HFFc6 (cell line): Measurements from ENCODE around the gene BMP5. TPM values are rescaled to one million over a fixed set of nuclear protein-coding genes. Genes with fewer than 3 reads are reported as not detected.

Source experiments
- DNase-seq: peaks from one replicate; pipeline ENCODE4 v3.0.0-alpha.2; 2018
- H3K27ac Mint-ChIP-seq: 2 replicates; pipeline ENCODE4 v1.8.0; 2020; ENCODE audit warnings: mild to moderate bottlenecking, mixed read lengths
- H3K27me3 Mint-ChIP-seq: 2 replicates; pipeline ENCODE4 v1.8.0; 2021; ENCODE audit warnings: mild to moderate bottlenecking, moderate library complexity, mixed read lengths; ENCODE audit not compliant: insufficient read depth
- H3K36me3 Mint-ChIP-seq: 2 replicates; pipeline ENCODE4 v1.8.0; 2021; ENCODE audit warnings: low read depth, mixed read lengths
- H3K4me1 Mint-ChIP-seq: 2 replicates; pipeline ENCODE4 v1.8.0; 2020; ENCODE audit warnings: low read depth, mixed read lengths
- H3K4me3 Mint-ChIP-seq: 2 replicates; pipeline ENCODE4 v1.8.0; 2020; ENCODE audit warnings: mild to moderate bottlenecking, moderate library complexity, mixed read lengths
- H3K9me3 Mint-ChIP-seq: 2 replicates; pipeline ENCODE4 v1.8.0; 2020; ENCODE audit warnings: mild to moderate bottlenecking, mixed read lengths
- total RNA-seq, 6 experiments: library from RNA; stranded (reverse); fragmentation: NEBNext Ultra II Directional; extraction: Animal tissue kit (Norgen Biotek cat#: 25700); gene quantifications; 2 replicates in 1 of 6; 3 replicates in 5 of 6; pipeline ENCODE4 v1.2.3, GENCODE V29; 2021
- TF ChIP-seq, protein P1 (sequence below): fragments of 200-600 bp; sonication (generic); IDR thresholded peaks from 2 replicates; pipeline ENCODE4 v1.5.0; 2021; ENCODE audit warnings: antibody characterized with exemption, mild to moderate bottlenecking

Gene BMP5
- total RNA-seq, 6 experiments from 2014 or later = not detected

DNA sequence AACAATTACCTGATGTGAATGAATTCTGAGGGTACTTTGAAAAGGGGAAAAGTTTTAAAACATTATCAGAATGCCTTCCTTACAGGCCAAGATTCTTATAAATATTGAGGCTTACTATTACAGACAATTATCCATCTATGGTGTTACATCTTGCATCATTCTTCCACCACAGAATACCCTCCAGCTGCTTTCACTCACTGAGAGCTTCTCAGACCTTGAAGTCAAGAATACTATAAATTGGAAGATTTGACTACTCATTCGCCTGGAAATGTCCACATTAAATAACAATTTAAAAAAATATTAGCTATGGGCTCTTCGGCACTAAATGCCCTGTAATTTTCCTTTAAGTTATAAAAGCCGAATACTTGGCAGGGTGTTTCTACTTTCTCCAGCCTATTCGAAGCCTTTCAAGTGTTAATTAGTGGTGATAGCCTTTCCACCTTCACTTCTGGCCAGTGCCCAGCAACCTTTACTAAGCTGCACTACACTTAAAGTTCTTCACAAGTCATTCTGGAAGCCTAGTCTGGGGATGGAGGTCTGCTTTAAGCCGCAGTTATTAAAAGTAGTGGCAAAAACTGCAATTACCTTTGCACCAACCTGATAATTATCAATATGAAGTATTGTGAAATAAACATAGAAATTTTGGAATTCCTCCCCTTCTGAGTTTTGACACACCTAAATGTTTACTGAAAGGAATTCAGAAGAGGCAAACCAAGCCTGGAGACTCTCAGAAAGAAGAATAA is 100.9 kb downstream of the BMP5 start:
- DNase-seq = no peak
- Mint-ChIP-seq H3K4me3 (no peak overlapping the region), H3K27ac (no peak overlapping the region)

DNA sequence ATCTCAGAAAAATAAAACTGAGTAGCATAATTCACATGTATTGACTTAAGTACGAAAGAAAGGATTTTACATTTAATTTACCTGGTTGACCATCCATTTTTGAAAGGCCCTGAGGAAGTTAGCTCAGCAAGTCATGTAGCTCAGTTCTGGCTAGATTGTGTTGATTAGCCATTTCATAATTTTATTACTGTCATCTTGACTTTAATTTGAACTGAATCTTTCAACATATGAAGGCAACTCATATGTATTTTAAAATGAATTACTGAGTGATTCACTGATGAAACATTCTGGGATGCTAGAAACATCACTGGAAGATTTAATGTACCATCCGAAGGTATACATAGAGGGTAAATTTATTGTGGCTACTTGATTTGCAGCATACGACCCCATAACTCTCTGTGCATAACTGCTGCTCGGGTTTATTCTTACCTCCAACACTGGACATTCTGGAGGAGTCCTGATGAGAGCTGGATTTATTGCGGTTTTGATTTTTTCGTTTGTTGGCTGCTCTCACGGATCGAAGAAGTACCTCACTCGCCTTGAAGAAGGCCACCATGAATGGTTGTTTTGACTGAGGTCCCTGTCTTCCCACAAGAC is 101.7 kb downstream of the BMP5 start:
- DNase-seq = no peak
- no peaks in the 10 kb centered on the region for H3K27me3 Mint-ChIP-seq
- no peak overlapping the region for H3K4me3 Mint-ChIP-seq
- H3K4me1 Mint-ChIP-seq = no peaks in the 10 kb centered on the region
- no peaks in the 10 kb centered on the region for H3K36me3 Mint-ChIP-seq
- H3K9me3 Mint-ChIP-seq = no peaks in the 10 kb centered on the region
- no peak overlapping the region for H3K27ac Mint-ChIP-seq
- TF ChIP-seq, protein P1, sequence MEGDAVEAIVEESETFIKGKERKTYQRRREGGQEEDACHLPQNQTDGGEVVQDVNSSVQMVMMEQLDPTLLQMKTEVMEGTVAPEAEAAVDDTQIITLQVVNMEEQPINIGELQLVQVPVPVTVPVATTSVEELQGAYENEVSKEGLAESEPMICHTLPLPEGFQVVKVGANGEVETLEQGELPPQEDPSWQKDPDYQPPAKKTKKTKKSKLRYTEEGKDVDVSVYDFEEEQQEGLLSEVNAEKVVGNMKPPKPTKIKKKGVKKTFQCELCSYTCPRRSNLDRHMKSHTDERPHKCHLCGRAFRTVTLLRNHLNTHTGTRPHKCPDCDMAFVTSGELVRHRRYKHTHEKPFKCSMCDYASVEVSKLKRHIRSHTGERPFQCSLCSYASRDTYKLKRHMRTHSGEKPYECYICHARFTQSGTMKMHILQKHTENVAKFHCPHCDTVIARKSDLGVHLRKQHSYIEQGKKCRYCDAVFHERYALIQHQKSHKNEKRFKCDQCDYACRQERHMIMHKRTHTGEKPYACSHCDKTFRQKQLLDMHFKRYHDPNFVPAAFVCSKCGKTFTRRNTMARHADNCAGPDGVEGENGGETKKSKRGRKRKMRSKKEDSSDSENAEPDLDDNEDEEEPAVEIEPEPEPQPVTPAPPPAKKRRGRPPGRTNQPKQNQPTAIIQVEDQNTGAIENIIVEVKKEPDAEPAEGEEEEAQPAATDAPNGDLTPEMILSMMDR = no peak

More for the DNA sequence above, 100.9 kb downstream of the BMP5 start:
- no peaks in the 10 kb centered on the region for H3K4me1 Mint-ChIP-seq
- TF ChIP-seq, protein P1 = no peak
- H3K36me3 Mint-ChIP-seq = no peaks in the 10 kb centered on the region
- H3K27me3 Mint-ChIP-seq = no peaks in the 10 kb centered on the region
- H3K9me3 Mint-ChIP-seq = no peaks in the 10 kb centered on the region

DNA sequence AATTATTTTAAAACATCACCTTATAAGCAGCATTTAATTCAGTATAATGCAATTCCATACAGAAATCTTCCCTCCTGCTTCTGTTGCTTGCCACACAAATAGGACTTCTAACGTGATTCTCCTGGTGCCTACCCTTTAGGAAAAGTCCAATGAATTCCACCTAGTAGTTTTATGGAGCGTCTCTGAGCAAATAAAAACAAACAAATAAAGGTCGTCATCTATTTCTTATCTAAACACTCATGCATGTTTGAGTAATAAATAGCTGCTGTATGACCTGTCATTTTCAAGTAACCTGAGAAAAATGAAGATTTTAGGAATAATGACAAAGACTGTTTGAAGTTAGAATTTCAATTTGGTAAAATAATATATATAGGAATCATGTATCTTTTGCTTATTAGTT is 102.7 kb downstream of the BMP5 start:
- H3K36me3 Mint-ChIP-seq = no peaks in the 10 kb centered on the region
- no peak overlapping the region for H3K4me3 Mint-ChIP-seq
- no peaks in the 10 kb centered on the region for H3K27me3 Mint-ChIP-seq
- no peak for DNase-seq
- H3K9me3 Mint-ChIP-seq = no peaks in the 10 kb centered on the region
- H3K27ac Mint-ChIP-seq = no peak overlapping the region
- TF ChIP-seq, protein P1 = no peak
- H3K4me1 Mint-ChIP-seq = no peaks in the 10 kb centered on the region

DNA sequence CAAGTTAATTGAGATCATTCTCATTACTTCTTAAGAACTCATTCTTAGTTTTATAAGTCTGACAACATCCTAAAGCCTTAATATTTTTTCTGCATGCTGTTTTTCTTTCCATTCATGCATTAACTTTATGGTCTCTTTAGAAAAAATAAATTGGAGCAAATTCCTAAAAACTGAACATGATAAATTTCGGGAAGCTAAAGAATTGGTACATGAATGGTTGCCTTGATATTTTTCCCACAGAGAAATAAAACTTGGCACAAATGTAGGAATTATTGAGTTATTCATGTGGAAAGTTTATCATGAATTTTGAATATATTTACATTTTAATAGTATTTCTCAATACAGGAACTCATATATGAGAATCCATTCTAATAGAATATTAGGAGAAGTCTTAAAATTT is 115.9 kb downstream of the BMP5 start:
- Mint-ChIP-seq H3K36me3 (no peaks in the 10 kb centered on the region), H3K4me1 (peaks cover 9% of the 10 kb centered on the region), H3K27ac (no peak overlapping the region), H3K4me3 (no peak overlapping the region), H3K9me3 (no peaks in the 10 kb centered on the region; the same call in 1 of the 2 replicates), H3K27me3 (no peaks in the 10 kb centered on the region)
- no peak for DNase-seq
- TF ChIP-seq, protein P1 = no peak

DNA sequence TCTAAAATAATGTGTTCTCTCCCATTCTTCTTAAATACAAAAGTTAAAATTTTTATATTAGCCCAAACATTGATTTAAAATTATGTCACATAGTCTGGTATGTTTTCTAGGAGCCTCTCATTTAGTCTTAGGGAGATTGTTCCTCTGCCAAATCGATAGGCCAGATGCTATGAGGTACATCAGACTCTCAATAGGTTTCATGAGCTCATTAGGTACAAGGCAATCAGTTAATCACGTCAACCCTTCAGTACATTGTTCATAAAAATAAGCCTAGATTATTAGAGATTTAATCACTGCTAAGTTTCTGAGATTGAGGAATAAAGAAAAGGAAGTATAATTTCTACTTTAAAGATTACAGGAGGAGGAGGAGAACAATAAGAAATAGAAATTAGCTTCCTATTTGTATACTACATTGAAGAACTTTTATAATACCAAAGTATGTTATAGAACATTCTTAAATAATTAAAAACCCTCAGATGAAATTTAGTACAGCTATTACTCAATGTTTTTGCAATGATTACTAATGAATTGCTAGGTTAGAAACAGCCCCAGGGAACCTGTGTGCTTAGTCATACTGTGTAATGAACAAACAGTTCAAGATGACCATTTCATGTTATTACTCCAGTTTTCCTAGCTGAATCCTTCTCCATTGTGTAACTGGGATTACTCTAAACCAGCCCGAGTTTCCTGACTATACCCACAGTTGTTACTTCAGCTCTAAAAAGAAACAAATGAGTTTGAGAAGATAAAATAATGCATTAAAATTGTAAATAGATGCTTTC is 117.0 kb downstream of the BMP5 start:
- DNase-seq = peak; percentile 73
- no peak overlapping the region for H3K4me3 Mint-ChIP-seq
- TF ChIP-seq, protein P1 = no peak
- H3K4me1 Mint-ChIP-seq = peaks cover 9% of the 10 kb centered on the region
- no peak overlapping the region for H3K27ac Mint-ChIP-seq
- H3K9me3 Mint-ChIP-seq = no peaks in the 10 kb centered on the region; the same call in 1 of the 2 replicates
- H3K36me3 Mint-ChIP-seq = no peaks in the 10 kb centered on the region
- H3K27me3 Mint-ChIP-seq = no peaks in the 10 kb centered on the region
